ENCODE measurements around the gene CDK5RAP2.

CDK5RAP2 gene

DNA sequence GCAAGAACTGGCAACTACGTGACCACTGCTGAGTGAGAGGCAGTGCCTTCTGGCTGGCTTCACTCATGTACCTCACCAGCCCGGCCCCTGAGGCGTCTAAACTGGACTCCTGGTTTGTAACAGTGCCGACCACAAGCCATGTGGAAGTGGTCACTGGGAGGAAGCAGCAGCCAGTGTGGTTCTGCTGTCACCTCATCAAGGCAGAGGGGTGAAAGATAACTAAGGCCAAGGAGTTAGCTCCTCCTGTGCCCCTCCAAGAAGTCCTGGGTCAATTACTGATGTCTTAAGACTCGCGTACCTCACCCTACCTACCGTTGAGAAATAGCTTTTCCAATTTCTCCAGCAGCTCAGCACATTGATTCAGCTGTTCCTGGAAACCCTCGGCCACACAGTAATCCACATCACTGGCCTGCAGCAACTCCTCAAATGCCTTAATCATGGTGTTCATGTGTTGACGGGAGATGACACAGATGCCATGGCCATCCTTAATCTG is 142.9 kb downstream of the CDK5RAP2 start:
- DNase-seq (ENCODE audit: low read depth) = no peak

DNA sequence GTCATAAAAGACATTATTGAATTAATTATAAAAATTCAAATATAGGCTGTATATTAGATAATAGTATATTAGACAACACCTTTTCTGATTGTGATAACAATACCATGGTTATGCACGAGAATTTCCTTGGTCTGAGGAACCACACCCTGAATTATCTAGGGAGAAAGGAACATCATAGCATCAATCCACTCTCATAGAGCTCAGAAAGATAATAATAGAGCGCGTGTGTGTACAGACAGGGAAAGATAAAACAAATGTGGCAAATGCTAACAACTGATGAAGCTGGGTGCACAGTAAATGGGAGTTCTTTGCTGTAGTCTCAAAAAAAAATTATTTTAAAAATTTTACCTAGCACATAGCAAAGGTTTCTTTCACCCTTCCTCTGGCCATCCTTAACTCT is 143.5 kb downstream of the CDK5RAP2 start:
- DNase-seq (ENCODE audit: low read depth) = no peak

DNA sequence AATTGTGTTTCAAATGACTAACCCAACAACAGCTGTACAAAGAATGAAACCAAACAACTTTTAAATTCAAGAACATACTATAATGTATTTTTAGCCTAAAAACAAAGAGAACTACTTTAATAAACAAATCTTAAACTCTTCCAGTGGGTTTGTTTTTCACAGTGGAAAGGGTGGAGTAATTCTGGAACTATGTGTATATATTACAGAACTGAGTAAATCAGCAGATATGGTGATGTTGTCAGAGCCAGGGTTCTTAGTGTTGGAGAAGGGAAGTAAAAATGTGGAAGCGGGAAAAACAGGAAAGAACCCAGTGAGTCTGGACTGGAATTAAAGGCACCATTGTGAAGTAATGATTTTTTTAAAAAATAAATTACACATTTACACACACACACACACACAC is 144.9 kb downstream of the CDK5RAP2 start:
- no peak for DNase-seq (ENCODE audit: low read depth)

DNA sequence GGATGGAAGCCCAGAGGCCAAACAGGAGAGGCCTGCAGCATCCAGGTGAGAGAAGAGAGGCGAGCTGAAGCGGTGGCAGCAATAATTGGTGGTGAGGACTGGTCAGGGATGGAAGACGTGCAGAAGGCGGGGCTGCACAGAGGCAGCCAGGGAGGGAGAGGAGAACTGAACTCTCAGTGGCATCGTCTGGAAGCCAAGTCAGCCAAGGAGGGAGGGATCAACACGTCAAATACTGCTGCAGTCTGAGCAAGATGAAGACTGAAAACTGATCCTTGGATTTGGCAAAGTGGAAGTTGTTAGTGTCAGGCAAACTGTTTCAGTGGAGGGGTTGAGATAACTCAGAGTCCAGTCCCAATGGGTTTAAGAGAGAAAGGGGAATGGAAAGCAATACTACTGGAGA is 145.4 kb downstream of the CDK5RAP2 start:
- no peak for DNase-seq (ENCODE audit: low read depth)

DNA sequence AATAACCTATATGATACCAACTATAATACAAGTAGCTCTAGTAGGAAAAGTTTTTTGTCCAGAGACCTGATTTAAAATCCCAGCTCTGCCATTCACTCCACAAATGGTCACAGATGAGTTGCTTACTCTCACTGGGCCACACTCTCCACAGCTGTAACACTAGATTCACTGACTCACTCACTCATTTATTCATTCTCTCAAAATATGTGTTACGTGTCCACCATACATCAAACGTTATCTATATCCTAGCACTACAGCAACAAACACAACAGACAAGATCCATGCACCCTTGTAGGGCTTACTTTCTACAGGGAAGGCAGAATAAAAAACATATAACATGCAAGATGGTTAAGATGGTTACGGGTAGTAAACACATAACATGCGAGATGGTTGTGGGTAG is 146.3 kb downstream of the CDK5RAP2 start:
- no peak for DNase-seq (ENCODE audit: low read depth)

DNA sequence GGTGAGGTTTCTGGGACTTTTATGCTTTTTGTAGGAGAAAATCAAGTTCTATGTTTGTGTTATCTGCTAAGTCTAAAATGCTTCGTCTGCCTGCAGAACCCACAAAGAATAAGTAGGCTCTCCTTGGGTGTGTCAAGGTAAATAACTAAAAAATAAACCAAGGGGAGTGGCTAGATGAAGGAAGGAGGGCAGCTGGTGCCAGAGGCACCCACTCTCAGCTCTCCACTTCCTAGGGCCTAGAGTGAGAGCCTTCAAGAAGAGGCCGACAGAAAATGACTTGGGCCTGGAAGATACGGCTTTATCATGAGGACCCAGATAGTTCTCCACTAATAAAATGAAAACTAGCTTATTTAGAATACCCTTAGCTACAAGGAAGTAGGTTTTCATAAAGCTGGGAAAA is 147.4 kb downstream of the CDK5RAP2 start:
- no peak for DNase-seq (ENCODE audit: low read depth)

DNA sequence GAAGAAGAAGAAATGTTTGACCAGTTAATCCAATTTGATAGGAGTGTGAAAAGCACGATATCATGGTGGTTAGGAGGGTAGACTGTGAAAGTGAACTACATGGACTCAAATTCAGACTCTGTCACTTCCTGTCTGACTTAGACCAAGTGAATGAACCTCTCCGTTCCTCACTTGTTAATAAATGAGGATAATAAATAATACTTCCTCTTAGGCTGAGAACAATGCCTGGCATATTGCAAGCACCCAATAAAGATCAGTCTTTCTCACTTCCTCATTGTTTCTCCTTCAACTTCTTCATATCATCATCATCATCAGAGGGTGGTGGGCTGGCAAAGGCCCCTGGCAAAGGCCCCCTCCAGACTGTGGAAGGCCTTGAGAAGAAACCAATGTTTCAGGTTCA is 148.7 kb downstream of the CDK5RAP2 start:
- no peak for DNase-seq (ENCODE audit: low read depth)

DNA sequence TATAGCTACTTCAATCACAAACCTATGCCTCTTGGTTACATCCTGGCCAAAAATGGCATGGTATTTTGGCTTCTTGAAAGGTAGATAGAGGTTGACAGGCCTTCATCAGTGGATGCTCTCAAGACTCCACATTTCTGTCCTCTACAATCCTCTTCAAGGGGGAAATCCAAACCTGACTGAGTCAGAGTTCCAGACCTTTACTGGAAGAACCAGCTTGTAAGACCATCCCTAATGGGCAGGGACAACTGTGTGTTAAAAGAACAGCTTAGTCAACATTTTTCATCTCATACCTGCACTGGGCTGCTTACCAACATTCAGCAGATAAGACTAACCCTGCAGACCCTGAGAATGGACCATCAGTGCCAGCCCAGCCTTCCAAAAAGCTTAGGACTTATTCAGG is 155.7 kb downstream of the CDK5RAP2 start:
- no peak for DNase-seq (ENCODE audit: low read depth)

DNA sequence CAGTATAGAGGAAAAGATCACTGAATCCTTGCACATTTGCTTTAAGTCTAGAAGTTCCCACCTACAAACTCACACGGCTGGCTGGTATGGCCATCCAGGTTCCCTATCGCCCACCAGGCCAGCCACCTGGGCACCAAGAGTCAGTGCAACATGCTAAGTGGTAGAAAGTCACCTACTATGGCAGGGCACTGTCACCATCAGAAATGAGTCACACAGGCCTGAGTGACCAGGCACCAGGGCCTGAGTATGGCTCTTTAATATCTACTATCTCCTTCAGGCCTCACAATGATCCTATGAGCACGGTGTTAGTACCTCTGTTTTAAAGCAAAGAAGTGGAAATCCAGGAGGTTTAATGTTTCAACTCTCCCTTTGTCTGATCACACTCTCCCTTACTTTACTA is 156.2 kb downstream of the CDK5RAP2 start:
- DNase-seq (ENCODE audit: low read depth) = no peak

DNA sequence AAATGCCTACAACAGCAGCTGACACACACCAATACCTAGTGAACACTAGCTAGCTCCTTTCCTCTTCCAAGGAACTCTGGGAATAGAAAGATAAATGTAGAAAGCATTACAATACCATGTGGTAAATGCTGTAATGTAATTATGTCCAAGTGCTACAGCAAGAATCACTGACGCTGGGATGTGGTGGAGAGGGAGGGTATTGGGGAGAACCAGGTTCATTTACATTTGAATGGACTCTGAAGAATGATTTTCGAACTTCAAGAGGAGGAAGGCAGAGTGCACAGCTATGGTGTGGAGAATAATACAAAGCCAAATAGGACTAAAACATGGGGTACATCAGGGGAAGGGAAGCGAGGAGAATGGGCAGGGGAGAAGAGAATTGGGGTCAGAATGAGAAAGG is 158.0 kb downstream of the CDK5RAP2 start:
- DNase-seq (ENCODE audit: low read depth) = no peak

DNA sequence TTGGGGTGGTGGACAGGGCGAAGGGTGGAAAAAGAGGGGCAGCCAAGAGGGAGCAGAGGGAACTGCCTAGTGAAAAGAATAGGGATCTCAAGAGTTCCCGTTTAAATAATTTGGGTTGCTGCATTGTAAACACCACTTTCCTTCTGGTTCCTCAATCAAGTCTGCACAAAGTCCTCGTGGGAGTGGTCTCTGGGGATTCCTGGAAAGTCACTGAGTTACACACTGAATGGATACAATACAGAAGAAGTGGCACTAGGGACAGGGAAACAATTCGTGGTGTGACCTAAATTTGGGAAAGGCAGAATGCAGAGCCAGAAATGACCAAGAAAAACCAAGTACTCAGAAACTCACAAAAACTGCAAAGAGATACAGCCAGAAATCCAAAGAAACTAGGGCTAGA is 161.7 kb downstream of the CDK5RAP2 start:
- no peak for DNase-seq (ENCODE audit: low read depth)

DNA sequence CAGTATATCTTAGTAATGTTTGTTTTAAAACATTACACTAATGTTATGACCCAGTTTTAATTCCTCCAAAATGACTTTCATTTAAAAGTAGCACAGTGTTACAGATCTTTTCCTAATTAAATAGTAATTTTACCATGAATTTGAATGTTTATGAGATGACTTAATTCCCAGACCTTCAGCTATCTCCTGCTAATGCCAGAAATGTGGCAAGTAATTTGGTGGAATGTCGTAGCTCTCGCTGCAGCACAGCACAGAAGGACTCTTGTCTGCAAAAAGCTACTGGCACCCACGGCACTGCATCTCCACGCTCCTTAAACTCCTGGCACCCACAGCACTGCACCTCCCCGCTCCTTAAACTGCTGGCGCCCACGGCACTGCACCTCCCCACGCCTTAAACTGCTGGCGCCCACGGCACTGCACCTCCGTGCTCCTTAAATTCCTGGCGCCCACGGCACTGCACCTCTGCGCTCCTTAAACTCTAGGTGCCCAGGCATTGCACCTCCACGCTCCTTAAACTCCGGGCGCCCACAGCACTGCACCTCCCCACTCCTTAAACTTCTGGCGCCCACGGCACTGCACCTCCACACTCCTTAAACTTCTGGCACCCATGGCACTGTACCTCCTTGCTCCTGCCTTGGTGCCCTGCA is 163.1 kb downstream of the CDK5RAP2 start:
- DNase-seq (ENCODE audit: low read depth) = no peak

DNA sequence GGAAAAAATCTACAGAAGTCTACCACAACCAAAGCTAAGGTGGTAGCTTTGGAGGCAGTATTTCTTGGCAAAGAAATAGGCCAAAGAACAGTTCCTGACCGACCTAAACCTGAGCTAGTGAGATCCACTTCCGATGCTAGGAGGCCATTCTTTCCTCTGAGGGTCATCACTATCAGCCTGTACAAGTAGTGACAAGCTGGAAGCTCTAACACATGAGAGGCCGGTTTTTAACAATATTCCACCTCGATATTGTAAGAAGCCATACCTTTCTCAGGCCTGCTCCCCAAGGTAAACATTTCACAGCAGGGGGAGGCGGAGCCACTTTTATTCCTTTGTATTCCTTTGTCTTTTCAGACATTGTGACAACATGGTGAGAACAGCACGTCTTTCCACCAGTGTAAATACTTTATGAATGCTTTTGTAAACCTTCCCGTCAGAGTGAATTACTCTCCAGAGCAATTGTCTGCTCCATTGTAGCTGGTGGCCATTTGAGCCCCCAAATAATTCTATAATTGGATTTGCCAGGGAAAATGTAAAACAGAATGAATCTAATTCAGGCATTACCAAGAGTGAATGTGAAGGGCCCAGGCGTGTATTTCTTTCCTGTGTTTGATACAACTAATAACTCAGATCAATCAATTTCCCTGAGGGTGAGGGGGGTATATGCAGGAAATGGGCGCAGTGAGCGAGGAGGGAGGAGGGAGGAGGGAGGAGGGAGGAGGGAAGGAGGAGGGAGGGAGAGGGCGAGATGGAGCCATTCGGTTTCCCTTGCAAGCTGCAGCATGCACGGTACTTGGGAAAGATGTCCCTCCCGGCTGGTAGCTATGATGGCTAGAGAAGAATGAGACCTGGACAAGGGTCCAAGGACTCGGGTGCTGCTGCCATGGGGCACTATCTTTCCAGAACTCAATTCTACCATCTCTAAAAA is 166.6 kb downstream of the CDK5RAP2 start:
- DNase-seq (ENCODE audit: low read depth) = no peak

DNA sequence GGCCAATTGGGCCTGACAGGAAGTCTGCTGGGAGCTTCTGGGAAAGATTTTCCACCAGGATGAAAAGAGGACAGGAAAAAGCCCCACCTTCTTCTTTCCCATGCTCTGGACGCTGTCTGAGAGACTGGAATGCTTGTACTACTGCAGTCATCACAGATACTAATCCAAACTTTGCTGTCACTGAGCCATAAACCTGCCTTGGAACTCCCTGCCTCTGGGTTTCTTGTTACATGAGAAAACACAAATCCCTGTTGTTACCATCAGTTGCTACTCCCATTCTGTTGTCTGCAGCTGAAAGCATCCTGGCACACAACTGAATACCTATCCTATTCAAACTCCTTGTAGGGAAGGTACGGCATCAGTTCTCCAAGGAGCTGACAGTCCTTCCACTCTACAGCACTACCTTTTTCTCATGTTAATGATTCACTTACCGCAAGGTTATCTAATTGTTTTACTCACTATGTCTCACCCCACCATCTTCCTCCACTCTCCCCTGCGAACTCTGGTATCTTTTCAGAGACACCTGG is 167.5 kb downstream of the CDK5RAP2 start:
- no peak for DNase-seq (ENCODE audit: low read depth)

DNA sequence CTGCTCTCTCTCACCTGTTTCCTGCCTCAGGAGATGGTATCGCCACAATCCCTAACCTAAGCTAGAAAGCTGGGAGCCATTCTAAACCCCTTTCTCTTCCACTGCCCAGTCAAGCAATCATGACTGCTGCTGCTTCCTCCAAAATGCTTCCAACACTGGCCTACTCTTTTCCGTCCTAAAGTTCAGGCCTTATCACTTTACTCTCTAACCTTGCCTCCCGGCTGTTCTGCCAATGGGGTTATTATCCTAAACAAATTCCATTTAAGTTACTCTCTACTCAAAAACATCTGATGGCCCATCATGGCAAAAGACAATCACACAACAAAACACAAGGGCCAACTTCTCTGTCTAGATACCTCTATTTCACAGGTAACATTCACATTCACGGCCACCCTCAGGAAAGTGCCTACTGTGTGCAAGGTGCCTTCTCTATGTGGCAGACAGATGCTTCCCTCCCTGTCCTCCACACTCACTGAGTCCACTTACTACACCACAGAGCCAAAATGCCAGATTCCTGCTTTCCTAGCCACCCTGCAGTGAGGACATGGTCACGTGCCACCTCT is 168.0 kb downstream of the CDK5RAP2 start:
- DNase-seq (ENCODE audit: low read depth) = no peak

DNA sequence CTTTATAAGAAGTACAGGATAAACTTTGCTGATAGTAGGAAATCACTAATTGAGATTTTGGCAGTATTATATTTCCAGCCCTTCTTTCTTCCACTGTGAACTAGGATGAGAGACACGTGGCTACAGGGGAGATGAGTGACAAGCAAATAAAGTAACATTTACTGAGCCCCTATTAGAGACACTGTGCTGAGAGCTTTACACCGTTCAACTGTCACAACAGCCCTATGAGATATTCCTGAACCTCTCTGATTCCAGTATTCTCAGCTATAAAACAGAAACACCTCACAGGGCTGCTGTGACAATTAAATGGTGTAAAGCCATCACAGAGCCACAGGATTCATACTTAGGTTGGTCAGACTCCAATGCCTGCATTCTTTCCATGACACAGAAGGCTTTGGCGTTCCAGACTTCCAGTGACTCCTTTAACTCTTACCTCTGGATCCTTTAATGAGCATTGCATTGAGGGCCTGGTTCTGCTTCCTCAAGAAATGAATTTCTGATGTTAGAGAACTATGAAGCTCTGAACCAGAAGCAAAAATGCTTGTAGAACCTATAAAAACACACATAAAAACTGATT is 169.0 kb downstream of the CDK5RAP2 start:
- no peak for DNase-seq (ENCODE audit: low read depth)

DNA sequence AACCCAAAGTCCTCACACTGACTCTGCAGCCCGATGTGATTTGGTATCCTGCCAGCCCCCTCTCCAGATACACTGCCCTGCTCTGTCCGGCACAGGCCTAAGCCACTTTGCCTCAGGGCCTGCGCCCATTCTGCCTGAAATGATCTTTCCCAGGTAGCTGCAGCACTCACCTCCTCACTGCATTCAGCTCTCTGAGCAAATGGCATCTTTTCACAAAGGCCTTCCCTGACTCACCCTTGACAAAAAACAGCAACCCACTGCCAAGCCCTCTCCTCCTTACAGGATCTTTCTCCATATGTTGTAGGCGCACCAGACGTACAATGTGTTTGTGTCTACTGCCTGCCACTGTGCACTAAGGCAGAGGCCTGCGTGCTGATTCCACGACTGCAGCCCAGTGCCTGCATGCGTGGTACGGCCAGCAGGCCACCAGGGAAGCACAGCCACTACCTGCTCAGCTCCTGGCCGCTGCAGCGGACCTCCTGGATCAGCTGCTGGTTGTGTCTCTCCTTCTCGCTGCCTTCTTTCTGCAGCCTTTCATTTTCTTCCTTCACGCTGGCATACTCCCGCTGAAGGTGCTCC is 171.2 kb downstream of the CDK5RAP2 start:
- no peak for DNase-seq (ENCODE audit: low read depth)

DNA sequence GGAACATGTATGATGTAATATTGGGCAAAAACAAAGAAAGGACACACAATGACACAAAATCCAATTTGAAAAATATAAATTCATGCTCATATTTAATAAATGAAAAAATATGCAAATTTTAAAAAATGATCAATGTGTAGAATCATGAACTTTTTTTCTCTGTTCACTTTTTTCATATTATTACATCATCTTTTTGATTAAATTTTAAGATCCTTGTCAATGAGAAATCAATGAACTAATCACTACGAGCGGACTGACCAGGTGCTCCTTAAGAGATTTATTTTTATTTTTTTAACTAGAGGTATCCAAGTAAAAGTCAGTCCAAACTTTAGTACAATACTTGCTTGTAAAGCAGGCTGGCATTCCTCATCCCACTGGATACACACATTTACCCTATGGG is 174.1 kb downstream of the CDK5RAP2 start:
- no peak for DNase-seq (ENCODE audit: low read depth)

DNA sequence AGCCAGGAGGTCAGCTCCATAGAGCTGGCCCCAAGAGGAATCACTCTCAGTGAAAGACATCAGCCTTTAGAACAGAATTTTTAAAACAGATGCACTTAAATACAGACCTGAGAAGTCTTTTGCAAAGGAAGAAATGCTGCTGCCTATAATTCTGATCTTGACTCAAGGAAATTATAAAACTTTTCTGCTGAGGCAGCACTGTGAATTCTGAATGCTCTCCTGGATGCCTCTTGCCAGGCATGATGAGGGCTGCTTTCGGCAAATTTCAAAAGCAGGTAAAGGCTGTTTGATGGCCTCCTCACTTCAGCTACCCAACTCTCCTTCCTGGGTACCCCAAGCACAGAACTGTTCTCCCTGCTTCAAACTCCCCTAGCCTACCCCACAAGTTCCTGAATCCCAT is 174.8 kb downstream of the CDK5RAP2 start:
- no peak for DNase-seq (ENCODE audit: low read depth)

DNA sequence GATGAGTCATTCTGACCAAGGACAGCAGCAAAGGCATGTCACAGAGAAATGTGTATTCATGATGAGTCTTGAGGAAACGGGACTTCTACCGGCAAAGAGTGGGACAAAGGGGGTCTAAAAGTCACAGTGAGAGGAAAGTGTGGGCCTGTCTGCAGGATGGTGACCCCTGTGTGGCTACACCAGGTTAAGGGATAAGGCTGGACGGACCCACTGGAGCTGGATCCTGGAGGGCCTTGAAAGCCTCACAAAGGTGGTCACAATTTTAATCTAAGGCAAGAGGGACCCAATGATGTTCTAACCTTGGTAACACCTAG is 176.5 kb downstream of the CDK5RAP2 start:
- DNase-seq (ENCODE audit: low read depth) = no peak

DNA sequence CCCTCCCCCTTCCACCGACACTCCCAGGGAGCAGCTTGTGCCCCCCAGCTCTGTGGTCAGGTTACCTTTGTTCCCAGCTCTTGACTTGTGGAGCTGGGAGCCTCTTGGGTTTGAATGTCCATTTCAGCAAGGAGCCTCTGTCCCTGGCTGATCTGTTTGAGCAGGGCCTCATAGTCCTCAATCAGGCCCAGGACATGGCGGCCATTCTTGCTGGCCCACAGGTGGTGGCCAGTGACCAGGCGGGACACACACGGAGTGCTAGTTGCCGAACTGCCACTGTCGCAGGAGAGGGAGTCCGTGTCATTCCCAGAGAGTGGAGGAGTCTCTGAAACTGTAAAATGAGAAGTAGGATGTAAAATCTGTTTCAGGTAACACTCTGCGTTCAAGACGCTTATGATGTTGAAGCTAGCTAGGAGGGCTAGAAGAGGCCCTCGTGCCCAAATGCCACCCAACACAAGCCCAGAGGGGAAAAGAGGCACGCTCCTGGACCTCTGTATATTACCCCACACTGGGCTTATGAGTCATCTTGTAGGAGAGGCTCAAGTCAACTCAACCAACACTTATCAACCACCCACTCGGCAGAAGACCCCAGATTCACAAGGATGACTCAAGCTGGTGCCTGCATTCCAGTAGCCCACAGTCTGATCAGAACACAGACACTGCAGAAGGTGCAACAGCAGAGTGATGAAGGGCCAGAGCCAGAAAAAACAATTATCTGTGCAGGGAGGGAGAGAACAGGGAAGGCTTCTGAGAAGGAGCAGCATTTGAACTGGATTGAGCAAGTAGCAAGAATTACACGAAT is 177.0 kb downstream of the CDK5RAP2 start:
- DNase-seq (ENCODE audit: low read depth) = no peak
